ENCODE data around the gene HTRA1.

Gene HTRA1

DNA sequence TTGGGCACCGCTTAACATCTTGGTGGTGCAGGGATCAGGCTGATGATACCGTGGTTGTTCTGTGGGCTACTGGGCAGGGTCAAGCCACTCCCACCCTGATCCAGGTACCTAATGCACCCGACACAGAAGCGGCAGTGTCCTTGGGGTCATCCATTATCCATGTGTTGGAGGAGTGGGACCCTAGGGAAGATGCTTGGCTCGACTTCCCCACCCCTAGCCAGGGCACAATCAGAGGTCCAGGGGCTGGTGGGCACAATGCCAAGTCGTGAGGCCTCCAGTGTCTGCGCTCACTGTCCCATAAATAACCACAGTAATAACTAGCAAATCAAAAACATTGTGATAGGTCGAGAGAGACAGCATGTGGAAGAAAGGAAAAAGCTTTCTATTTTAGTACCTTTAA, 37.7 kb downstream of the HTRA1 start:
- Mint-ChIP-seq H3K4me1 (ENCODE audit: low read depth in 2 of 2) (peaks cover 11 to 14% of the 10 kb centered on the region in 2 donors), H3K36me3 (ENCODE audit: insufficient read depth) (peaks cover 9% of the 10 kb centered on the region), H3K27me3 (peaks cover 6 to 9% of the 10 kb centered on the region in 2 donors), H3K27ac (no peak overlapping the region), H3K4me3 (no peak overlapping the region), H3K9me3 (no peaks in the 10 kb centered on the region)
- DNase-seq (no peak), ATAC-seq (replicated peaks) (no peak)

DNA sequence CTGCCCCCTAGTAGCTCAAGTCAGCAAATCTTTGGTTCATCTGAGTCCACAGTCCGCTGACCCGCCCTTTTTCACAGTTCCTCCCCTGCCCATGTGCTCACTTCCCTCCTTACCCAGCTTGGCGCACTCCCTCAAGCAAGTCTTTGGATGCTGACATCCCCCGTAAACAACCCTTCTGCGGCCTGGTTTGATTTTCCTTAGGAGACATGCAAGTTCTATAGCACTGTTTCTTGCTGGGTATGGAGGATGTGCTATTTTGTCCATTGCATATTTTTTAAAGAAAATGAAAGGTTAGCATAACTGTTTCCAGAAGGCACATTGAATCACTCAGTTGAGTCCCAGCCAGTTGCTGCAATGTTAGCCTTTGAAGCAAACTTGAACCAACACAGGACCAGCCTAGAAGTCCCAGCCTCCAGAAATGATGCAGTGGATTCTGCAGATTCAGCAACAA, 38.2 kb downstream of the HTRA1 start:
- no peak for ATAC-seq (replicated peaks)
- Mint-ChIP-seq H3K9me3 (no peaks in the 10 kb centered on the region), H3K4me3 (no peak overlapping the region), H3K27me3 (peaks cover 6 to 9% of the 10 kb centered on the region in 2 donors), H3K27ac (no peak overlapping the region), H3K4me1 (ENCODE audit: low read depth in 2 of 2) (peaks cover 11 to 14% of the 10 kb centered on the region in 2 donors), H3K36me3 (ENCODE audit: insufficient read depth) (peaks cover 9% of the 10 kb centered on the region)
- DNase-seq, result no peak

- Mint-ChIP-seq H3K36me3 (ENCODE audit: insufficient read depth) (peaks cover 9% of the 10 kb centered on the region), H3K9me3 (no peaks in the 10 kb centered on the region), H3K27me3 (peaks cover under 1 to 9% of the 10 kb centered on the region in 2 donors), H3K4me3 (no peak overlapping the region), H3K27ac (no peak overlapping the region), H3K4me1 (ENCODE audit: low read depth in 2 of 2) (peaks cover 11 to 12% of the 10 kb centered on the region in 2 donors)
- DNase-seq, result no peak
- ATAC-seq (replicated peaks), result no peak
Measured at GRCh38 chr10:122500194-122500593, 38.8 kb downstream of the HTRA1 start.

- peaks cover 0 to 8% of the 10 kb centered on the region in 2 donors for H3K27me3 Mint-ChIP-seq
- ATAC-seq (replicated peaks), result no peak
- no peak overlapping the region for H3K27ac Mint-ChIP-seq
- peaks cover 8% of the 10 kb centered on the region for H3K36me3 Mint-ChIP-seq (ENCODE audit: insufficient read depth)
- H3K4me1 Mint-ChIP-seq (ENCODE audit: low read depth in 2 of 2), result peaks cover 11% of the 10 kb centered on the region in 2 donors
- H3K4me3 Mint-ChIP-seq, result no peak overlapping the region
- H3K9me3 Mint-ChIP-seq, result no peaks in the 10 kb centered on the region
- no peak for DNase-seq
Measured at GRCh38 chr10:122500726-122501125, 39.4 kb downstream of the HTRA1 start.

DNA sequence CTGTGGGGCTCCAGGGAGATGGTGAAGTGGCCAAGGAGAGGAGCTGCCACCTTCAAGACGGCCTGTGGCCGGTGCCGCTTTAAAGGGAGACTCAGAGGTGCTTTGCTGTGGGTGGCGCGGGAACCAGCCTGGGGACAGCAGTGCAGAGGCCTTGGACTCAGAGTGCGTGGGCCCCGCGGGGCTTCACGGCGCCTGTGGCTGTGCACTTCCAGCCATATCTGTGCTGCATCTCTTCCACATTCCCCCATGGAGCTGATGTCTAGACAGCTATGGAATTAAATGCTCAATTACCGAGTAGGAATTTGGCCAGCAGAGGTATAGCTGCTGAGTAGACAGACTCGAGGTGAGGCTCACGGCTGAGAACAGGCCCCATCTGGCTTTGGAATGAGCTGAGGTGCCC, 41.7 kb downstream of the HTRA1 start:
- peaks cover 3% of the 10 kb centered on the region in 2 donors for H3K4me1 Mint-ChIP-seq (ENCODE audit: low read depth in 2 of 2)
- H3K27ac Mint-ChIP-seq, result no peak overlapping the region
- ATAC-seq (replicated peaks) (no peak), DNase-seq (no peak)
- peaks cover 3% of the 10 kb centered on the region for H3K36me3 Mint-ChIP-seq (ENCODE audit: insufficient read depth)
- no peaks in the 10 kb centered on the region for H3K9me3 Mint-ChIP-seq
- H3K27me3 Mint-ChIP-seq, result no peaks in the 10 kb centered on the region
- H3K4me3 Mint-ChIP-seq, result no peak overlapping the region

DNA sequence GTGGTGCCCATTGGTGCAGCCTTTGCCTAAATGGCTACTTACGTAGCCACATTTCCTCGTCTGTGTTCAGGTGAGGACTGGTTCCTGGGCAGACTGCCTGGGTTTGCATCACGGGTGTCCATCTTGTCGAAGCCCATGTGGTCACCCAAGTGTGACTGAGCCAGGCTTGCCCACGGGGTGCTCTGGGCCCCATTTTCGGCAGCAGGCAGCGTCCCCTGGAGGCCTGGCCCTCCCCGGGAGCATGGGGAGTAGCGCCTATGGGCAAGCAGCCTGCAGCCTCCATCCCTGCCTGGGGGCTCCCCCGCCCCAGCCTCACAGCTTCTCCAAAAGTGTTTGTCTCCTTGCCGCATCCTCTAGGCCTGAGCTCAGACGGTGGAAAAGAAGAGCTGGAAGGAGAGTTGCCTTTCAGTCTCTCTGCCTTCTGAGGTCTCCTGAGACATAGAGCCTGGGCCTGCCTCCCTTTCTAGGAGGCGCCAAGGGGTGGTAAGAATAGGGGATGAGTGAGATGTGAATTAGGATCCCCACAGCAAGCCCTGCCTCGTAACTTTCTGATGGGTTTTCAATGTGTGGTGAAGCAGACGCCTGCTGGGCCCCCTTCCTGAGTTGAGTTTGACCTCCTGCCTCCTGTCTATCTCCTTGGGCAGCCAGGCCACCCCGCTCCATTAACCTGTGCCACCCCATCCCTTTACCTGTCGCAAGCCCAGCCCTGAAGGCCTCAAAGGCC, 42.7 kb downstream of the HTRA1 start:
- DNase-seq (no peak), ATAC-seq (replicated peaks) (no peak)
- Mint-ChIP-seq H3K4me1 (ENCODE audit: low read depth in 2 of 2) (peaks cover 3% of the 10 kb centered on the region in 2 donors), H3K4me3 (no peak overlapping the region), H3K27ac (peak overlapping the region in 1 of 2 donors; percentile 23), H3K27me3 (peaks cover 0 to 7% of the 10 kb centered on the region in 2 donors), H3K9me3 (no peaks in the 10 kb centered on the region), H3K36me3 (ENCODE audit: insufficient read depth) (peaks cover 2% of the 10 kb centered on the region)

- Mint-ChIP-seq H3K9me3 (no peaks in the 10 kb centered on the region), H3K36me3 (ENCODE audit: insufficient read depth) (no peaks in the 10 kb centered on the region), H3K27me3 (peaks cover 0 to 12% of the 10 kb centered on the region in 2 donors), H3K4me3 (no peak overlapping the region), H3K4me1 (ENCODE audit: low read depth in 2 of 2) (peaks cover under 1% of the 10 kb centered on the region in 2 donors), H3K27ac (peak overlapping the region in 1 of 2 donors; percentile 23)
- ATAC-seq (replicated peaks), result no peak
- DNase-seq, result no peak
Measured at GRCh38 chr10:122504610-122504950, 43.2 kb downstream of the HTRA1 start.

- Mint-ChIP-seq H3K36me3 (ENCODE audit: insufficient read depth) (no peaks in the 10 kb centered on the region), H3K4me3 (no peak overlapping the region), H3K27ac (no peak overlapping the region), H3K4me1 (ENCODE audit: low read depth in 2 of 2) (no peaks in the 10 kb centered on the region), H3K27me3 (peaks cover 0 to 13% of the 10 kb centered on the region in 2 donors), H3K9me3 (no peaks in the 10 kb centered on the region)
- ATAC-seq (replicated peaks), result no peak
- no peak for DNase-seq
Measured at GRCh38 chr10:122505011-122505410, 43.7 kb downstream of the HTRA1 start.

- Mint-ChIP-seq H3K9me3 (no peaks in the 10 kb centered on the region), H3K36me3 (ENCODE audit: insufficient read depth) (no peaks in the 10 kb centered on the region), H3K27ac (no peak overlapping the region), H3K4me3 (no peak overlapping the region), H3K27me3 (peaks cover 0 to 13% of the 10 kb centered on the region in 2 donors), H3K4me1 (ENCODE audit: low read depth in 2 of 2) (no peaks in the 10 kb centered on the region)
- ATAC-seq (replicated peaks), result no peak
- no peak for DNase-seq
Measured at GRCh38 chr10:122505885-122506645, 44.7 kb downstream of the HTRA1 start.

DNA sequence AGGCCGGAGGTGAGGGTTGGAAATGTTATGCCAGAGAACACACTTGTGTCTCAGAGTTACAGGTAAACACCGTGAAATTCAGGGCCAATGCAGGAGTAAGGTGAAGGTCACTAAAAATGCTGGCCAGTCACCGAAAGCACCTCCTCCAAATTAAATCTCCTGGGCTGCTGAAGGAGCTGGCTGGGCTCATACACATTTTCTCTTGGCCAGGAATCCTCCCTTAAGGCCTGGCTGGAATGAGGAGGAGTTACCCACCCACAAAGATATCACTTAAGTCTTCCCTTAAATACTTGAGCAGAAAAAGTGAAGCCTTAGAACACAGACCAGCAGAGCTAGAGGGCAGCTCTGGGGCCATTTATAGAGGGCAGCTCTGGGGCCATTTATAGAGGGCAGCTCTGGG, 46.3 kb downstream of the HTRA1 start:
- no peaks in the 10 kb centered on the region for H3K36me3 Mint-ChIP-seq (ENCODE audit: insufficient read depth)
- no peak overlapping the region for H3K27ac Mint-ChIP-seq
- DNase-seq (no peak), ATAC-seq (replicated peaks) (no peak)
- no peaks in the 10 kb centered on the region for H3K9me3 Mint-ChIP-seq
- peaks cover 0 to 2% of the 10 kb centered on the region in 2 donors for H3K4me1 Mint-ChIP-seq (ENCODE audit: low read depth in 2 of 2)
- H3K27me3 Mint-ChIP-seq, result peaks cover 0 to 13% of the 10 kb centered on the region in 2 donors
- no peak overlapping the region for H3K4me3 Mint-ChIP-seq

- DNase-seq (no peak), ATAC-seq (replicated peaks) (no peak)
- H3K4me1 Mint-ChIP-seq (ENCODE audit: low read depth in 2 of 2), result peaks cover 0 to 2% of the 10 kb centered on the region in 2 donors
- no peaks in the 10 kb centered on the region for H3K9me3 Mint-ChIP-seq
- no peak overlapping the region for H3K27ac Mint-ChIP-seq
- H3K4me3 Mint-ChIP-seq, result no peak overlapping the region
- no peaks in the 10 kb centered on the region for H3K36me3 Mint-ChIP-seq (ENCODE audit: insufficient read depth)
- H3K27me3 Mint-ChIP-seq, result peaks cover 0 to 13% of the 10 kb centered on the region in 2 donors
Measured at GRCh38 chr10:122508021-122508420, 46.7 kb downstream of the HTRA1 start.

DNA sequence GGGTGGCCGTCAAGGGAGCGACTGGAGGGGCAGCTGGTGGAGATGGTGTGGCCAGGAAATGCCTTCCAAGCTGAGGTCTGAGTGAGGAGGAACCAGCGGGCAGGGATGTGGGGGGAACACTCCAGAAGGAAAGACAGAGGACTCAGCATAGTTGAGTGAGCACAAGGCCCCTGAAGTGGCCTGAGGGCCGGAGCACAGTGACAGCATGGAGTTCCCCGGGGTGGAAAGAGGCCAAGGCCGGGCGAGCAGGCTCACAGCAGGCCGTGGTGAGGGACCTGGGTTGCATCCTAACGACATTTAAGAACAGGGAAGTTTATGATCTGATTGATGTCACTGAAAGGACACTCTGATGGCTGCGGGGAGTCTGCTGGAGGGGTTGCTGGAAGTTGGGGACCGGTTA, 48.0 kb downstream of the HTRA1 start:
- peaks cover 0 to 13% of the 10 kb centered on the region in 2 donors for H3K27me3 Mint-ChIP-seq
- no peak overlapping the region for H3K4me3 Mint-ChIP-seq
- DNase-seq, result no peak

GRCh38 chr10:122510326-122510725, 49.0 kb downstream of the HTRA1 start:
- Mint-ChIP-seq H3K4me1 (ENCODE audit: low read depth in 2 of 2) (peaks cover 0 to 5% of the 10 kb centered on the region in 2 donors), H3K27me3 (peaks cover 0 to 13% of the 10 kb centered on the region in 2 donors), H3K9me3 (no peaks in the 10 kb centered on the region), H3K36me3 (ENCODE audit: insufficient read depth) (no peaks in the 10 kb centered on the region), H3K27ac (peak overlapping the region in 1 of 2 donors; percentile 21), H3K4me3 (no peak overlapping the region)
- ATAC-seq (replicated peaks) (no peak), DNase-seq (no peak)

More for the DNA sequence above, 48.0 kb downstream of the HTRA1 start:
- ATAC-seq (replicated peaks), result no peak
- Mint-ChIP-seq H3K9me3 (no peaks in the 10 kb centered on the region), H3K4me1 (ENCODE audit: low read depth in 2 of 2) (peaks cover 0 to 2% of the 10 kb centered on the region in 2 donors), H3K36me3 (ENCODE audit: insufficient read depth) (no peaks in the 10 kb centered on the region), H3K27ac (peak overlapping the region in 1 of 2 donors; percentile 32)

DNA sequence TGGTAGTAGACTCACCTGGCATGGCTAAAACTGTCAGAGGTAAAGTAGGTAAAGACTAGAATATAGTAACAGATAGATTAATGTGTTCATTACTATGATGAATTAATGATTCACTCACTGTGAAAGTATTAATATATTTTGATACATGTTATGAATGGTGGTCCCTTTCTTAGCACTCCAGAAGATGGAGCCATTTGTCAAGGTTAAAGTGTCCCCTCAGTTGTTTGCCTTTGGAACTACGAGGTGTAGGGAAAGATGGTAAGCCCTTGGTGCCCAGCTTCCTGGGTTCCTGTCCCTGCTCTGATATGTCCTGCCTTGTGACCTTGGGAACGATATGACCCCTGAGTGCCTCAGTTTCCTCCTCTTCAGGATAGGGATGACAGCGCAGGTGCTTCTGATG, 49.4 kb downstream of the HTRA1 start:
- H3K4me1 Mint-ChIP-seq (ENCODE audit: low read depth in 2 of 2), result peaks cover 4 to 9% of the 10 kb centered on the region in 2 donors
- H3K4me3 Mint-ChIP-seq, result no peak overlapping the region
- H3K27me3 Mint-ChIP-seq, result peaks cover 0 to 13% of the 10 kb centered on the region in 2 donors
- H3K9me3 Mint-ChIP-seq, result no peaks in the 10 kb centered on the region
- ATAC-seq (replicated peaks) (no peak), DNase-seq (no peak)
- peaks cover 3% of the 10 kb centered on the region for H3K36me3 Mint-ChIP-seq (ENCODE audit: insufficient read depth)
- H3K27ac Mint-ChIP-seq, result peak overlapping the region in 1 of 2 donors; percentile 21
